HG03354 (cell line): Measurements from ENCODE around the gene DPY19L3.
A peak's percentile ranks its signal among the peaks of the same experiment; 100 is the strongest.
"Not testable (repeated sequence)": the region's sequence is repeated elsewhere in the genome, so short reads cannot be mapped to it uniquely, and the experiment has no call there.

Source experiments
- ATAC-seq: cut with Tn5 transposase; IDR thresholded peaks from one replicate; pipeline ENCODE4 v1.9.1; 2021; ENCODE audit warnings: mild to moderate bottlenecking; ENCODE audit not compliant: unreplicated experiment, poor library complexity, severe bottlenecking

Gene DPY19L3

DNA sequence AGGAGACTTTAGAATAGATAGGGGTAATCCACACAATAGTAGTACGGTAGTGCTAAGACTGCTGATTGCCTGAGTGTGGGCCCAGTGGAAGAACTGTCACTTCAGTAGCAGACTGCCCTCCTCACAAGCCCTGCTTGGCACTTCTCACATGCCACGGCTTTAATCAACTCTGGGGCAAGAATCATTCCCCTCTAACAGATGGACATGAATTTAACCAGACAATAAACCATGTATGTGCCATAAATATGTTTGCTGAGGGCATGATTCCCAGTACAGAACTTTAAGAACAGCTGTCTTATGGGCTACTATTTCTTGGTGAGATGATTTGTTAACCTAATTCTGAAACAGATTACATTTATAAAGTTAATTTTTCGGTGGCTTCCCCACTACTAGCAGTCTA, 22.0 kb downstream of the DPY19L3 start:
- ATAC-seq: no peak

- ATAC-seq: no peak
Observed at GRCh38 chr19:32436692-32437091, 31.1 kb downstream of the DPY19L3 start.

DNA sequence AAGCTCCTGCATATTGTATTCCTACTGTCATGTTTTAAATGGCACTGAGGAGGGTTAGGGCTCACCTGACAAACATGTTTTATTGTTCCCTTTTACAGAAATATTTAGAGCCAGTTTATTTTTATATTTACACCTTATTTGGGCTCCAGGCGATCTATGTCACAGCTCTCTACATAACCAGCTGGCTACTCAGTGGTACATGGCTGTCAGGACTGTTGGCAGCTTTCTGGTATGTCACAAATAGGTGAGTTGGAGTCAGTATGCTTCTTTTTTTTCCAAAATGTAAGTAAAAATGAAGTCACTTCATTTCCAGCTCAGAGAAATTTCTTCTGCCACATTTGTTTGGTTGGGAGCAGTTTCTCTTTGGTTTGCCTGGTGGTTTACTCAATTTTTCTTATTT, 31.5 kb downstream of the DPY19L3 start:
- no peak for ATAC-seq

GRCh38 chr19:32438751-32439150, 33.2 kb downstream of the DPY19L3 start:
- no peak for ATAC-seq

DNA sequence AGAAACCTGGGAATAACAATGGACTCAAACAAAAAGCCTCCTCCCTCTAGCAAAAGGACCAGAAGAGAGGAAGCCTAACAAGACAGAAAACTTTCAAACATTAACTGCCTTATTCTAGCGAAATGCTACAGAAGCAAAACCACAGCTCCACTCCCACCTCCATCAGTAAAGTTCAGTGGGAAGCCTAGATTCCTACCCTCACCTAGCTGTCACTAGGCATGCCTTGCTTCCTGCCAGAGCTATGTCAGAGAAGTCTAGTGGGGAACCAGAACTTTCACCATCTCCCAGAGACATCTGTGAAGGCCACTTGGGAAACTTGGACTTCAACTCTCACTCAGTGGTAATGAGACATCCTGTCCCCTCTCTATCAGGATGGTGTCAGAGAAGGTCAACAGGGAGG, 37.1 kb downstream of the DPY19L3 start:
- no peak for ATAC-seq

GRCh38 chr19:32447534-32447933, 42.0 kb downstream of the DPY19L3 start:
- not testable (repeated sequence) for ATAC-seq

GRCh38 chr19:32448026-32448425, 42.5 kb downstream of the DPY19L3 start:
- no peak for ATAC-seq

DNA sequence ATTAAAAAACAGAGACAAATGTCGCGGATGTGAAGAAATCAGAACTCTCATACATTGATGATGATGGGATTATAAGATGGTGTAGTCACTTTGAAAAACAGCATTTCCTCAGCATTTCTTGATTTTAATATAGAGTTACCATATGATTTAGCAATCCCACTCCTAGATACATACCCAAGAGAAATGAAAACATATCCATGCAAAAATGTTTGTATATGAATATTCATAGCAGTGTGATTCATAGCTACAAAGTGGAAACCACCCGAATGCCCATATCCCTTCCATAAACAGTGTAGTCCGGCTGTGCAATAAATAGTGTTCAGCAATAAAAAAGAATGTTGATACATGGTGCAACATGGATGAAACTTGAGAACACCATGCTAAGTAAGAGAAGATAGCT, 44.6 kb downstream of the DPY19L3 start:
- ATAC-seq: no peak

- ATAC-seq: no peak
Observed at GRCh38 chr19:32453736-32454135, 48.2 kb downstream of the DPY19L3 start.

- no peak for ATAC-seq
Observed at GRCh38 chr19:32456406-32456805, 50.8 kb downstream of the DPY19L3 start.

DNA sequence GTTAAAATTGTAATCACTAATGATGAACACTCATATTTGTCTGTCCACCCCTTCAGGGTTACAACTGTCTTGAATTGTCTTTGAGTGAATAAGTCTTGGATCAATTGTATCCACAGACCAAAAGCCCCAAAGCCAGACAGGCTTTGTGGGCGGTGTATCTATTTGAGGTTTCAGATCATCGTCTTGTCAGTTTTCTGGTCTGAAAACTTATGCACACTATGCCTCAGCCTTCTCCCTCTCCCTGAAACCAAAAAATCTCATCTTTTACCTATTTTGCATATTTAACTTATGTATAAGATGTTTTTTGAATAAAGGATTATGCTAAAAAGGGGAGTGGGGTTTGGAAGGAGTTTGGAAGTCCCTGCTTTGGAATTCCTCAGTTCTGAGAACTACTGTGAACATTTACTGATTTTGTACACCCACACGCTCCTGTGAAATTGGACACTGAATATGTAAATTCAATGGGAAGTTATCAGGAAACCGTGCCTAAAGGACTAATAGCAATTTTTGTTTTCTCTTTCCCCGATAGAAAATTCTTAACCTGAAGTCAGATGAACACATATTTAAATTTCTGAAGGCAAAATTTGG, 52.1 kb downstream of the DPY19L3 start:
- no peak for ATAC-seq

DNA sequence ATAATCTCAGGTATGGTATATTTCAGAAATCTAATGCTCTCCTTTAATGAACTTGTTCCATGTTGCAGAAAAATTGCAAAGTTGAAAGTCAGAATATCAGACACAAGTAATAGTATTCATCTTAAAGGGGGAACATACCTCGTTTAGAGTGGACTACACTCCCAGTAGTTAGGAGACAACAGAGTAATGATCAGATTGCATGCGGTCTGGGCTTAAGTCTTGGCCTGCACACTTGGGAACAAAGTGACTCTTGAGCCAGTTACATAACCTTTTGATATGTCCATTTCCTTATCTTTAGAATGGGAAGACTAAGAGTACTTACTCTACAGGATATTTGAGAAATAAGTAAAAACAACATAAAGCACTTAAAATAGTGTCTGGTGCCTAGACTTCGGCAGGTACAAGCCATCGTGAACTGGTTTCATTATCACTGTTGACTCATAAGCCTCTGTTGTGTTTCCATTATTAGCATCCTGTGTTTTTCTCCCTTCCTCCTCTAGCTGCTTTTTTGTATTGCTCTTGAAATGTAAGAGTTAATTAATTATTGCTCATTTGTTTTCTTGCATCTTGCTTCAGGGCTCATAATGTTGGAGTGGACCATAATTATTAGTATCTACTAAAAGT, 53.0 kb downstream of the DPY19L3 start:
- peak; percentile 92 for ATAC-seq

DNA sequence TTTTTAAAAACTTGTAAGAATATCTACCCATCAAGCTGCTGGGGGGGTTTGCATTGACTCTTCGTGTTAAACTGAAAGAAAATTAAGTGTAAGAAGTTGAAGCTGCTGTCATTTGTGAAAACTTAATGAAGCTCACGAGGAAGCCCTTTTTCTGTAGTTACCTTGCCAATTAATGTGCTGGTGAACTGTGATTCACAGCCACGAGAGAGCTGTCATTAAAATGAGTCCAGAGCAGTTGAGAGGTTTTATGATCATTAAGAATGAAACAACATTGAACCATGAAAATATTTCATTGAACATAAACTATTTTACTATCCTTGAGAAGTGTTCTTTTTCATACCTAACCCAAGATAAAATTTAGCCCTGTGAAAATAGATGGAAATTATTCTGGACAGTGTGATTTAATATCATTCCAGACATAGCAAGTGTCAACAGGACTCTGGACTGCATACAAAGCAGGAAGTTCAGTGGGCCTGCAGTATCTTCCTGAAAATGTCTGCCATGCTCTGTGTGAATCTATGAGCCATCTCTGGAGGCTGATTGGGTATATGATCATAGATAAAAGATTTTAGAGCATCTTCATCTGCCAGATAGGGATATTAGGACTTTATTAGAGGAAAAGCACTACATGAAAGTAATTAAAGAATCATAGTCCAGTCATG, 53.8 kb downstream of the DPY19L3 start:
- ATAC-seq: no peak

DNA sequence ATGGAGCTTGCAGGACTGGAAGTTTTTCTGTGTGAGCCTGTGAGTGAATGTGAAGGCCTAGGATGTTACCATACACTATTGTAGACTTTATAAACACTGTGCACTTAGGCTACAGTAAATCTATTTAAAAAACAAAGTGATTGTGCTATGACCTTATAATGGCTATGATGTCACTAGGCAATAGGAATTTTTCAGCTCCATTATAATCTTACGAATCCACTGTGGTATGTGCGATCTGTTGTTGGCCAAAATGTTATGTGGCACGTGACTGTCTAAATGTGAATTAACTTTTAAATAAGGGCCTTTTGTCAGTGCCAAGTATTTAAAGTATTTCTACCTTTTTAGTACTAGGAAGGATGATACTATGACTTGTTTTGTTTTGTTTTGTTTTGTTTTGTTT, 54.9 kb downstream of the DPY19L3 start:
- ATAC-seq: no peak

GRCh38 chr19:32464279-32464678, 58.7 kb downstream of the DPY19L3 start:
- ATAC-seq: no peak

DNA sequence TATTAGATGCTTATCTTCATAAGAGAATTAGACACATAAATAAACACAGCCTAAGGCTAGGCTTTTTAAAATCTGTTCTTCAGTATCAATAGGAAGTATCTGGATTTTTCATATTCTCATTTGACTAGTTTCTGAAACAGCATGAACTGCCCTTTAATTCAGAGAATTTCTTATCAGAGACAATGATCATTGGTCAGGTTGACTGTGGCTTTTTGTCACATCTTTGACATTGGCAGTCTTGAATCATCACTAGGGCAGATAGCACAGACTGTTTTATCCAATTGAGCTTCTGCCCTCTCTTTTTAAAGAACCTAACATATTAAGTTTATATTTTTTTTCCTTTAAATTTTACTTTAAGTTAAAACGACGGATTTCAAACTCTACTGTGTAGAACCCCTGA, 59.6 kb downstream of the DPY19L3 start:
- no peak for ATAC-seq

DNA sequence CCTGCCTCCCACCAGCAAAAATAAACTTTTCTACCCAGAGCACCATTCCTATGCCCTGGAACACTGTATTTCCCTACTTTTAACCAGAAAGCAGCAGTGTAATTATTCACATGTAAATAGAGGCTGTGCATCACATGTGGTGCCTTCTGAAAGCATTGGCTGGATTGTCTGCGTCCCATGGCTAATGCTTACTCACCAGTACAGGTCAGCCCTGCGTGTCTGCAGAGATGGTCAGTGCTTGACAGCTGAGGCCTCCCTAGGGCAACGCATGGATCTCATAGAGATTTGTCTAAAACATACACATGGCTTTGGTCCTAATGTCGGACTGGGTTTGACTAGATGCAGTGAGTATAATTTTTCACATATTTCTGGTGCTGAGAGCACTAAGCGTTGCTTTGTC, 64.2 kb downstream of the DPY19L3 start:
- no peak for ATAC-seq

- no peak for ATAC-seq
Observed at GRCh38 chr19:32471095-32471494, 65.5 kb downstream of the DPY19L3 start.

GRCh38 chr19:32471811-32472210, 66.2 kb downstream of the DPY19L3 start:
- no peak for ATAC-seq

GRCh38 chr19:32475141-32476031, 69.8 kb downstream of the DPY19L3 start:
- ATAC-seq: no peak

DNA sequence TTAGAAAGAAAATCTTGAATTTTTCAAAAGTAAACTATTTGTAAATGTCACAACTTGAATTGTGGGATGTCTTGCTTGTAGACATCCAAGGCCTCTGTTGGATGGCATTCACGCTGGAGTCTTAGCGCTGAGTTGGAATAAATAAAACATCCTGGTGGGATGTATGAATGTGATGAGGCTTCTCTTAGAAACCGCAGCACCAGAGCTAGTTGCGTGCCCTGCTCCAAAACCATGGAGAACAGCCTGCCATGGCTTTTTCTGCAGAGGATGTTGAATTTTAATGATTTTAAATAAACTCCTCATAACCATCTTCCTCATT, 70.4 kb downstream of the DPY19L3 start:
- no peak for ATAC-seq
